HCT116 (cell line): ENCODE results near the gene TMPRSS9. TPM values are rescaled to one million over a fixed set of nuclear protein-coding genes. Genes with fewer than 3 reads are reported as not detected.
"Not testable (repeated sequence)": the region's sequence is repeated elsewhere in the genome, so short reads cannot be mapped to it uniquely, and the experiment has no call there.

Source experiments
- ATAC-seq: fragments of 200-7000 bp; cut with Tn5 transposase; 2 replicates; pipeline ENCODE4 v1.9.1; 2020; ENCODE audit warnings: mild to moderate bottlenecking, moderate library complexity
- BruUV-seq: library from RNA; stranded (reverse); fragments of 400-500 nt; replicated peaks from 2 replicates; lab custom pipeline; 2021; lab: Mats Ljungman, UMichigan
- CTCF ChIA-PET: fragments of 300-600 bp; sonication (Branson Sonifier 250); formaldehyde crosslinking; loops from one replicate; lab custom pipeline; 2021; ENCODE audit warnings: antibody characterized with exemption; lab: Charles Lee
- POLR2A ChIA-PET: fragments of 300-600, 350-600 bp; sonication (Branson Sonifier 250); formaldehyde crosslinking; loops from one replicate; lab custom pipeline; 2021; ENCODE audit warnings: antibody characterized with exemption; lab: Charles Lee
- RAD21 ChIA-PET, 2 experiments: fragments of 300-600 bp; sonication (Branson Sonifier 250); formaldehyde crosslinking; loops; one replicate each; lab custom pipeline; 2023; ENCODE audit warnings: low total read pairs in 2 of 2; ENCODE audit not compliant: uncharacterized antibody in 2 of 2, unreplicated experiment in 2 of 2, low non-redundant PET in 1 of 2; lab: Charles Lee
- DNase-seq: peaks from one replicate; pipeline ENCODE4 v3.0.0-alpha.2; 2010; ENCODE audit warnings: low read depth, low spot score
- H2AFZ ChIP-seq: fragments of 200-600 bp; shearing (Covaris generic), sonication (generic); 2 replicates; pipeline ENCODE4 v1.6.1; 2017; ENCODE audit warnings: low read depth, mixed run types, mixed read lengths, antibody characterized with exemption, low read length; ENCODE audit not compliant: poor library complexity, severe bottlenecking
- H3K27ac ChIP-seq: 2 replicates; pipeline ENCODE4 v1.5.1; 2012; ENCODE audit warnings: low read depth, low read length
- H3K27me3 ChIP-seq: fragments of 200-600 bp; sonication (generic); 2 replicates; pipeline ENCODE4 v1.6.1; 2016; ENCODE audit warnings: mixed run types, low read length, mixed read lengths; ENCODE audit not compliant: insufficient read depth
- H3K36me3 ChIP-seq, 2 experiments: fragments of 200-500 bp in 1 of 2; fragments of 200-600 bp in 1 of 2; sonication (Bioruptor generic) in 1 of 2; sonication (generic) in 1 of 2; 2 replicates each; pipeline versions ENCODE4 v1.5.1 to v1.6.1; 2014 to 2016; ENCODE audit warnings: low read length in 2 of 2, inconsistent platforms in 1 of 2, mixed read lengths in 1 of 2, mixed run types in 1 of 2; ENCODE audit not compliant: insufficient read depth in 2 of 2, control insufficient read depth in 1 of 2
- H3K4me1 ChIP-seq, 2 experiments: fragments of 200-600 bp in 1 of 2; sonication (generic) in 1 of 2; 2 replicates each; pipeline versions ENCODE4 v1.5.1 to v1.6.1; 2012 to 2017; ENCODE audit warnings: low read length in 2 of 2, inconsistent platforms in 1 of 2, mild to moderate bottlenecking in 1 of 2, mixed read lengths in 1 of 2, mixed run types in 1 of 2, moderate library complexity in 1 of 2; ENCODE audit not compliant: insufficient read depth in 2 of 2, control insufficient read depth in 1 of 2
- H3K4me2 ChIP-seq: fragments of 200-600 bp; sonication (generic); 2 replicates; pipeline ENCODE4 v1.6.1; 2017; ENCODE audit warnings: mixed run types, low read length, mixed read lengths
- H3K4me3 ChIP-seq, 2 experiments: fragments of 200-600 bp in 1 of 2; sonication (generic) in 1 of 2; replicated peaks in 1 of 2; 2 replicates each; pipeline ENCODE4 v1.5.1; 2011 to 2016; ENCODE audit warnings: low read length in 2 of 2, control low read depth in 1 of 2, low read depth in 1 of 2, mild to moderate bottlenecking in 1 of 2, mixed read lengths in 1 of 2, mixed run types in 1 of 2
- H3K79me2 ChIP-seq: fragments of 200-600 bp; sonication (generic); 2 replicates; pipeline ENCODE4 v1.6.1; 2017; ENCODE audit warnings: mild to moderate bottlenecking, mixed run types, low read length, moderate library complexity, mixed read lengths; ENCODE audit not compliant: insufficient read depth
- H3K9ac ChIP-seq: fragments of 200-600 bp; sonication (generic); 2 replicates; pipeline ENCODE4 v1.6.1; 2016; ENCODE audit warnings: low read length, mixed read lengths
- H3K9me2 ChIP-seq: fragments of 200-600 bp; sonication (generic), shearing (Covaris generic); 2 replicates; pipeline ENCODE4 v1.6.1; 2017; ENCODE audit warnings: mixed run types, mild to moderate bottlenecking, moderate library complexity; ENCODE audit not compliant: insufficient read depth
- H3K9me3 ChIP-seq, 2 experiments: fragments of 200-500 bp in 1 of 2; fragments of 200-600 bp in 1 of 2; sonication (Bioruptor generic) in 1 of 2; sonication (generic) in 1 of 2; 2 replicates each; pipeline ENCODE4 v1.6.1; 2014 to 2017; ENCODE audit warnings: low read length in 2 of 2, mixed read lengths in 2 of 2, inconsistent platforms in 1 of 2, low read depth in 1 of 2, mild to moderate bottlenecking in 1 of 2, mixed run types in 1 of 2, moderate library complexity in 1 of 2; ENCODE audit not compliant: control insufficient read depth in 1 of 2, insufficient read depth in 1 of 2
- H4K20me1 ChIP-seq: fragments of 200-600 bp; sonication (generic), shearing (Covaris generic); 2 replicates; pipeline ENCODE4 v1.6.1; 2017; ENCODE audit warnings: mixed run types, mild to moderate bottlenecking, moderate library complexity; ENCODE audit not compliant: insufficient read depth
- CBX3 ChIP-seq: IDR thresholded peaks from 2 replicates; pipeline ENCODE4 v1.6.1; 2012; ENCODE audit warnings: low read depth
- EZH2 ChIP-seq: fragments of 200-600 bp; sonication (generic); IDR thresholded peaks from 2 replicates; pipeline ENCODE4 v1.6.1; 2017; ENCODE audit warnings: antibody characterized with exemption, mixed run types
- JUND ChIP-seq: IDR thresholded peaks from 2 replicates; pipeline ENCODE4 v1.6.1; 2012
- YY1 ChIP-seq: IDR thresholded peaks from 2 replicates; pipeline ENCODE4 v1.6.1; 2011; ENCODE audit warnings: low read length, low read depth, moderate library complexity, mild to moderate bottlenecking; ENCODE audit not compliant: insufficient replicate concordance; ENCODE audit errors: extremely low read depth
- intact Hi-C: fragments of 100-400 bp; cut with micrococcal nuclease; formaldehyde crosslinking; loops from 2 replicates; pipeline ENCODE4 v1.10.0; 2022
- total RNA-seq: library from RNA; stranded (reverse); gene quantifications from one replicate; pipeline ENCODE4 v1.2.1, GENCODE V29; 2021; ENCODE audit not compliant: unreplicated experiment

TMPRSS9 gene
- total RNA-seq, 1 experiment from 2014 or later: not detected

GRCh38 chr19:2345794-2346663 lies 14.0 kb upstream of the TMPRSS9 start:
- CTCF ChIA-PET: no interaction called here
- no TSS peak for BruUV-seq
- TF ChIP-seq CBX3: no peak
- no peak for TF ChIP-seq JUND
- no peak for TF ChIP-seq YY1
- no peak for TF ChIP-seq EZH2

GRCh38 chr19:2349818-2350217 lies 10.2 kb upstream of the TMPRSS9 start:
- DNase-seq, H3K9ac ChIP-seq, CTCF ChIA-PET: not testable (repeated sequence)

More at GRCh38 chr19:2345794-2346663, 14.0 kb upstream of the TMPRSS9 start:
- H3K4me3 ChIP-seq: no peak overlapping the region
- H4K20me1 ChIP-seq: no peaks in the 10 kb centered on the region
- ChIA-PET POLR2A (no interaction called here), RAD21 (no interaction called here)
- H3K9ac ChIP-seq: no peak overlapping the region
- DNase-seq (no peak), ATAC-seq (peak; percentile 76)
- no peaks in the 10 kb centered on the region for H3K9me3 ChIP-seq
- H3K27me3 ChIP-seq: no peaks in the 10 kb centered on the region
- no peaks in the 10 kb centered on the region for H3K9me2 ChIP-seq
- no peaks in the 10 kb centered on the region for H3K79me2 ChIP-seq
- H3K4me1 ChIP-seq: peaks cover 5 to 8% of the 10 kb centered on the region in 2 experiments; a peak in 3 of 4 replicates
- no peak overlapping the region; the same call in 1 of the 2 replicates for H3K4me2 ChIP-seq
- H3K27ac ChIP-seq: no peak overlapping the region
- H2AFZ ChIP-seq: no peak overlapping the region
- intact Hi-C loops: no loop called here
- H3K36me3 ChIP-seq: no peaks in the 10 kb centered on the region

More at GRCh38 chr19:2349818-2350217, 10.2 kb upstream of the TMPRSS9 start:
- H3K27ac ChIP-seq, H3K4me2 ChIP-seq, ATAC-seq, H2AFZ ChIP-seq, BruUV-seq, intact Hi-C loops, H3K9me2 ChIP-seq, H3K9me3 ChIP-seq, H3K4me3 ChIP-seq, H3K4me1 ChIP-seq, POLR2A ChIA-PET, RAD21 ChIA-PET, H4K20me1 ChIP-seq, H3K79me2 ChIP-seq, H3K27me3 ChIP-seq, H3K36me3 ChIP-seq: not testable (repeated sequence)
